ENCODE data around the gene KCTD15. TPM values are rescaled to one million over a fixed set of nuclear protein-coding genes. Genes with fewer than 3 reads are reported as not detected.

KCTD15 gene
- total and polyA plus RNA-seq, 2 donors (not counting 3 experiments of a cell fraction or from before 2014, with no cell fraction given) = 49.5 to 51.8 TPM

DNA sequence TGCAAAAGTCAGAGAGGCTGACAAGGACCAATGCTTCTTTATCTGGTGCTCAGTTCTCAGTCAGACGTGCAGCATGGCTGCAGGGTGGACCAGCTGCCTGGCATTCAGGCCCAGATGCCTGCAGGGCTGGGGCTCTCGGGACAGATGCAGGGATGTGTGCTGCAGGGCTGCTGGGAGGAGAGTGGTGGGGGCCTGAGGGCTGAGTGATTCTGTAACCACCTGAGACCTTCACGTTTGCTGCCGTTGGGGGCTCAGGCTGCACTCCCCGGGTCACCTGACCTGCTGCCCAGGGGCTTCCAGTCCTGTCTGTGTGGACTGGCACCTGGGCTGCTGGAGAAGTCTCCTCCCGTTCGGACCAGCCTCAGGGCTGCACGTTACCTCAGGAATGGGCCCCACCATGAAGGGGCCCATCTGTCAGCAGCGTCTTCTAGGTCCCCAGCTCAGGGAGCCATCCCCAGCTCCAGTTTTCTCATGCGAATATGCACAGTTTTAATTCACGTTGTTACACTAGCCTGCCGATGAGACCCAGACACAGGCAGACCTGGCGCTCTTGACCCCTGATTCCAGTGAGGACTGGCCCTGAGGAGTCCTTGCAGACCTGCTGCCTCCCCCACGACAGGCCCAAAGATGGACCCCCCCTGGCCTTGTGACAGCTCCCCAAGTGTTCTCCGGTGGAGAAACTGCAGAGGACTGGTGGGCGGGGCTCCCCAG lies 16.9 kb downstream of the KCTD15 start:
- Histone ChIP-seq H3K9me3 (replicated peaks; ENCODE audit: control insufficient read depth, insufficient read depth, low read length) (no peaks in the 10 kb centered on the region), H2AFZ (ENCODE audit: low read depth, low read length) (no peak overlapping the region), H3K4me2 (ENCODE audit: insufficient read depth, low read length) (no peak overlapping the region), H3K4me1 (ENCODE audit: control insufficient read depth, extremely low read depth, insufficient read depth, low read length) (peaks cover 9% of the 10 kb centered on the region), H3K9ac (replicated peaks; ENCODE audit: extremely low read depth, insufficient read depth, low read length) (no peak overlapping the region), H3K79me2 (ENCODE audit: control insufficient read depth, insufficient read depth, low read length) (no peaks in the 10 kb centered on the region), H3K9me1 (replicated peaks; ENCODE audit: control insufficient read depth, extremely low read depth, insufficient read depth, low read length) (no peaks in the 10 kb centered on the region), H3K27ac (ENCODE audit: insufficient read depth, low read depth, low read length) (no peak overlapping the region), H3K27me3 (ENCODE audit: control insufficient read depth in 2 of 2, insufficient read depth in 2 of 2, low read length in 2 of 2) (no peaks in the 10 kb centered on the region), H4K20me1 (replicated peaks; ENCODE audit: control insufficient read depth, extremely low read depth, insufficient read depth, low read length) (no peaks in the 10 kb centered on the region), H3K4me3 (replicated peaks in 1 of 3; ENCODE audit: insufficient read depth in 1 of 3, low read depth in 1 of 3, low read length in 3 of 3) (no peak overlapping the region), H3K36me3 (ENCODE audit: control insufficient read depth in 2 of 2, extremely low read depth in 1 of 2, insufficient read depth in 2 of 2, low read length in 2 of 2) (peaks cover 0 to 25% of the 10 kb centered on the region in 2 experiments)
- DNase-seq (ENCODE audit: low read depth, low spot score) (no peak), FAIRE-seq (no peak)
- CTCF ChIA-PET = interaction anchor here (1.3 to 1.4 kb wide), 2 partner anchors 18 to 36 kb away, joined by 4 to 5 read pairs; no protein-coding TSS in a partner anchor
- TF ChIP-seq JUN (IDR thresholded peaks at IDR 0.05; ENCODE audit: borderline replicate concordance, insufficient read depth, insufficient read length, low read depth) = no peak
- no peak for TF ChIP-seq MAX (IDR thresholded peaks at IDR 0.05; ENCODE audit: insufficient read depth, insufficient read length)
- TF ChIP-seq, protein P1, sequence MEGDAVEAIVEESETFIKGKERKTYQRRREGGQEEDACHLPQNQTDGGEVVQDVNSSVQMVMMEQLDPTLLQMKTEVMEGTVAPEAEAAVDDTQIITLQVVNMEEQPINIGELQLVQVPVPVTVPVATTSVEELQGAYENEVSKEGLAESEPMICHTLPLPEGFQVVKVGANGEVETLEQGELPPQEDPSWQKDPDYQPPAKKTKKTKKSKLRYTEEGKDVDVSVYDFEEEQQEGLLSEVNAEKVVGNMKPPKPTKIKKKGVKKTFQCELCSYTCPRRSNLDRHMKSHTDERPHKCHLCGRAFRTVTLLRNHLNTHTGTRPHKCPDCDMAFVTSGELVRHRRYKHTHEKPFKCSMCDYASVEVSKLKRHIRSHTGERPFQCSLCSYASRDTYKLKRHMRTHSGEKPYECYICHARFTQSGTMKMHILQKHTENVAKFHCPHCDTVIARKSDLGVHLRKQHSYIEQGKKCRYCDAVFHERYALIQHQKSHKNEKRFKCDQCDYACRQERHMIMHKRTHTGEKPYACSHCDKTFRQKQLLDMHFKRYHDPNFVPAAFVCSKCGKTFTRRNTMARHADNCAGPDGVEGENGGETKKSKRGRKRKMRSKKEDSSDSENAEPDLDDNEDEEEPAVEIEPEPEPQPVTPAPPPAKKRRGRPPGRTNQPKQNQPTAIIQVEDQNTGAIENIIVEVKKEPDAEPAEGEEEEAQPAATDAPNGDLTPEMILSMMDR (IDR thresholded peaks at IDR 0.05; ENCODE audit: extremely low read depth in 1 of 2, insufficient read depth in 1 of 2, low read depth in 1 of 2, low read length in 2 of 2) = no peak
- no peak for TF ChIP-seq POLR2A (IDR thresholded peaks at IDR 0.05; ENCODE audit: low read depth, low read length)
- TF ChIP-seq EZH2 (IDR thresholded peaks at IDR 0.05; ENCODE audit: borderline replicate concordance, low read depth, low read length, severe bottlenecking) = no peak
- no peak for TF ChIP-seq GATA2 (IDR thresholded peaks at IDR 0.05; ENCODE audit: insufficient read depth, insufficient read length, low read depth, low read length)
- no peak for TF ChIP-seq MYC (IDR thresholded peaks at IDR 0.05; ENCODE audit: low read depth, low read length)
- no peak for TF ChIP-seq POLR2AphosphoS5 (IDR thresholded peaks at IDR 0.05; ENCODE audit: insufficient read depth, low read depth, low read length)
- TF ChIP-seq FOS (IDR thresholded peaks at IDR 0.05; ENCODE audit: borderline replicate concordance, insufficient read depth, low read length) = no peak
- dilution Hi-C loops (cut with MboI; ENCODE audit: extremely low pct_ligation_motif_present, low sequenced_read_pairs) (no loop called here), intact Hi-C loops (cut with micrococcal nuclease) (no loop called here)
- POLR2A ChIA-PET = no interaction called here
- no TSS peak for BruUV-seq (replicated peaks)
